ENCODE measurements around the gene CYB5R4.

DNA sequence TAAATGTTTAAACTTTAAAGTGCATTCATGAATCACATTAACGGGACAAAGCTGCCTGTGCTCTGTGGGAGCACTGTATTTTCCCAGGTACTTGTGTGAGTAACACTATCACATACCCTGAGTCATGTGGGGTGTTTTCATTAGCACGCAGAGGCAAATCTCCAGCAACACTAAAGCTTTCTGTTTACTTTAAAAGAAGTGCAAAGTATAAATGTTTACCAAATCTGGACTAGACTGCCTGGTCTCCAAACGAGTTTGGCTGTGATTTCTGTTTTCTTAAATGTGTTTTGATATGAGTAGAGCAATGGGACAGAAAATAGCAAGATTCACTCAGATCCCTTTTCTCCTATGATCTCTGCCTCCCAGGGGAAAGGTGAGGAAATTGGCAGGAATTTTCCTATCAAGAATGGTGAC is 35.1 kb upstream of the CYB5R4 start:
- TF ChIP-seq, protein P1, sequence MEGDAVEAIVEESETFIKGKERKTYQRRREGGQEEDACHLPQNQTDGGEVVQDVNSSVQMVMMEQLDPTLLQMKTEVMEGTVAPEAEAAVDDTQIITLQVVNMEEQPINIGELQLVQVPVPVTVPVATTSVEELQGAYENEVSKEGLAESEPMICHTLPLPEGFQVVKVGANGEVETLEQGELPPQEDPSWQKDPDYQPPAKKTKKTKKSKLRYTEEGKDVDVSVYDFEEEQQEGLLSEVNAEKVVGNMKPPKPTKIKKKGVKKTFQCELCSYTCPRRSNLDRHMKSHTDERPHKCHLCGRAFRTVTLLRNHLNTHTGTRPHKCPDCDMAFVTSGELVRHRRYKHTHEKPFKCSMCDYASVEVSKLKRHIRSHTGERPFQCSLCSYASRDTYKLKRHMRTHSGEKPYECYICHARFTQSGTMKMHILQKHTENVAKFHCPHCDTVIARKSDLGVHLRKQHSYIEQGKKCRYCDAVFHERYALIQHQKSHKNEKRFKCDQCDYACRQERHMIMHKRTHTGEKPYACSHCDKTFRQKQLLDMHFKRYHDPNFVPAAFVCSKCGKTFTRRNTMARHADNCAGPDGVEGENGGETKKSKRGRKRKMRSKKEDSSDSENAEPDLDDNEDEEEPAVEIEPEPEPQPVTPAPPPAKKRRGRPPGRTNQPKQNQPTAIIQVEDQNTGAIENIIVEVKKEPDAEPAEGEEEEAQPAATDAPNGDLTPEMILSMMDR (IDR thresholded peaks at IDR 0.05), result no peak
- TF ChIP-seq POLR2AphosphoS5 (IDR thresholded peaks at IDR 0.05), result no peak
- TF ChIP-seq POLR2A (IDR thresholded peaks at IDR 0.05), result no peak
